ENCODE measurements around the gene STK17A. TPM values are rescaled to one million over a fixed set of nuclear protein-coding genes. Genes with fewer than 3 reads are reported as not detected.
"Not testable (repeated sequence)": the region's sequence is repeated elsewhere in the genome, so short reads cannot be mapped to it uniquely, and the experiment has no call there.

Gene STK17A
- total RNA-seq, 2 experiments from 2014 or later: 106 TPM

- Mint-ChIP-seq H3K4me1 (peaks cover 74% of the 10 kb centered on the region), H3K36me3 (peaks cover 25% of the 10 kb centered on the region), H3K27me3 (no peaks in the 10 kb centered on the region), H3K9me3 (no peaks in the 10 kb centered on the region), H3K27ac (peak overlapping the region; percentile 60), H3K4me3 (peak overlapping the region; percentile 72)
- ATAC-seq (ENCODE audit: low read depth) (no peak), DNase-seq (no peak)
- POLR2A ChIA-PET: interaction anchor here (0.6 to 1.0 kb wide), 2 partner anchors 18 to 56 kb away, joined by 3 to 6 read pairs; no protein-coding TSS in a partner anchor
Observed at GRCh38 chr7:43592326-43592725, 9.4 kb downstream of the STK17A start.

GRCh38 chr7:43593010-43593409 lies 10.1 kb downstream of the STK17A start:
- H3K4me1 Mint-ChIP-seq: peaks cover 71% of the 10 kb centered on the region
- H3K27me3 Mint-ChIP-seq: no peaks in the 10 kb centered on the region
- peaks cover 25% of the 10 kb centered on the region for H3K36me3 Mint-ChIP-seq
- peak overlapping the region; percentile 74 for H3K27ac Mint-ChIP-seq
- POLR2A ChIA-PET: interaction anchor here (1.0 kb wide), 1 partner anchor 56 kb away, joined by 6 read pairs; no protein-coding TSS in a partner anchor
- peak overlapping the region; percentile 59 for H3K4me3 Mint-ChIP-seq
- no peak for DNase-seq
- H3K9me3 Mint-ChIP-seq: no peaks in the 10 kb centered on the region
- no peak for ATAC-seq (ENCODE audit: low read depth)

GRCh38 chr7:43594020-43594419 lies 11.1 kb downstream of the STK17A start:
- Mint-ChIP-seq H3K36me3 (peaks cover 23% of the 10 kb centered on the region), H3K4me3 (peak overlapping the region; percentile 72), H3K4me1 (peaks cover 65% of the 10 kb centered on the region), H3K9me3 (no peaks in the 10 kb centered on the region), H3K27me3 (no peaks in the 10 kb centered on the region), H3K27ac (peak overlapping the region; percentile 80)
- peak; percentile 26 for ATAC-seq (ENCODE audit: low read depth)
- DNase-seq: no peak
- POLR2A ChIA-PET: interaction anchor here (0.6 to 1.7 kb wide), 4 partner anchors 11 to 1292 kb away, joined by 3 to 8 read pairs (median 4); partner anchors contain the start of gene STK17A

GRCh38 chr7:43596426-43596825 lies 13.5 kb downstream of the STK17A start:
- DNase-seq; H3K4me3 Mint-ChIP-seq; ATAC-seq (ENCODE audit: low read depth); POLR2A ChIA-PET; H3K27ac Mint-ChIP-seq; H3K27me3 Mint-ChIP-seq; H3K9me3 Mint-ChIP-seq: not testable (repeated sequence)
- peaks cover 56% of the 10 kb centered on the region for H3K4me1 Mint-ChIP-seq
- peaks cover 23% of the 10 kb centered on the region for H3K36me3 Mint-ChIP-seq

GRCh38 chr7:43600056-43600455 lies 17.1 kb downstream of the STK17A start:
- ATAC-seq (ENCODE audit: low read depth): no peak
- POLR2A ChIA-PET: no interaction called here
- DNase-seq: no peak
- peaks cover 5% of the 10 kb centered on the region for H3K9me3 Mint-ChIP-seq
- H3K27me3 Mint-ChIP-seq: no peaks in the 10 kb centered on the region
- peaks cover 34% of the 10 kb centered on the region for H3K4me1 Mint-ChIP-seq
- H3K27ac Mint-ChIP-seq: no peak overlapping the region
- peaks cover 30% of the 10 kb centered on the region for H3K36me3 Mint-ChIP-seq
- no peak overlapping the region for H3K4me3 Mint-ChIP-seq

- no peak for ATAC-seq (ENCODE audit: low read depth)
Observed at GRCh38 chr7:43602256-43602655, 19.3 kb downstream of the STK17A start.

GRCh38 chr7:43604251-43604650 lies 21.3 kb downstream of the STK17A start:
- no peak overlapping the region for H3K27ac Mint-ChIP-seq
- POLR2A ChIA-PET: interaction anchor here (1.5 kb wide), 1 partner anchor 14 kb away, joined by 3 read pairs; no protein-coding TSS in a partner anchor

More at GRCh38 chr7:43602256-43602655, 19.3 kb downstream of the STK17A start:
- H3K4me1 Mint-ChIP-seq: peaks cover 31% of the 10 kb centered on the region
- POLR2A ChIA-PET: no interaction called here
- H3K9me3 Mint-ChIP-seq: peaks cover 5% of the 10 kb centered on the region
- no peak for DNase-seq
- no peaks in the 10 kb centered on the region for H3K27me3 Mint-ChIP-seq
- peaks cover 31% of the 10 kb centered on the region for H3K36me3 Mint-ChIP-seq
- no peak overlapping the region for H3K27ac Mint-ChIP-seq
- H3K4me3 Mint-ChIP-seq: no peak overlapping the region

GRCh38 chr7:43609097-43609496 lies 26.2 kb downstream of the STK17A start:
- Mint-ChIP-seq H3K9me3 (peaks cover 5% of the 10 kb centered on the region), H3K27ac (peak overlapping the region; percentile 24)

More at GRCh38 chr7:43604251-43604650, 21.3 kb downstream of the STK17A start:
- H3K27me3 Mint-ChIP-seq: no peaks in the 10 kb centered on the region
- ATAC-seq (ENCODE audit: low read depth): no peak
- peaks cover 36% of the 10 kb centered on the region for H3K4me1 Mint-ChIP-seq
- DNase-seq: no peak
- H3K4me3 Mint-ChIP-seq: no peak overlapping the region
- peaks cover 35% of the 10 kb centered on the region for H3K36me3 Mint-ChIP-seq
- peaks cover 5% of the 10 kb centered on the region for H3K9me3 Mint-ChIP-seq

GRCh38 chr7:43612128-43612527 lies 29.2 kb downstream of the STK17A start:
- Mint-ChIP-seq H3K27me3 (no peaks in the 10 kb centered on the region), H3K9me3 (no peaks in the 10 kb centered on the region), H3K36me3 (peaks cover 58% of the 10 kb centered on the region), H3K27ac (peak overlapping the region; percentile 52), H3K4me3 (no peak overlapping the region), H3K4me1 (peaks cover 55% of the 10 kb centered on the region)
- POLR2A ChIA-PET: interaction anchor here (1.6 to 2.2 kb wide), 2 partner anchors 10 to 29 kb away, joined by 5 to 6 read pairs; partner anchors contain the start of gene STK17A
- no peak for DNase-seq
- ATAC-seq (ENCODE audit: low read depth): no peak

More at GRCh38 chr7:43609097-43609496, 26.2 kb downstream of the STK17A start:
- H3K36me3 Mint-ChIP-seq: peaks cover 58% of the 10 kb centered on the region
- peaks cover 57% of the 10 kb centered on the region for H3K4me1 Mint-ChIP-seq
- no peak overlapping the region for H3K4me3 Mint-ChIP-seq
- POLR2A ChIA-PET: interaction anchor here (0.7 kb wide), 1 partner anchor 14 kb away, joined by 3 read pairs; no protein-coding TSS in a partner anchor
- ATAC-seq (ENCODE audit: low read depth): no peak
- no peak for DNase-seq
- H3K27me3 Mint-ChIP-seq: no peaks in the 10 kb centered on the region

- peak; percentile 51 for ATAC-seq (ENCODE audit: low read depth)
- no peaks in the 10 kb centered on the region for H3K27me3 Mint-ChIP-seq
- POLR2A ChIA-PET: interaction anchor here (0.7 to 2.3 kb wide), 5 partner anchors 9 to 38 kb away, joined by 4 to 6 read pairs (median 5); partner anchors contain the start of gene STK17A
- H3K9me3 Mint-ChIP-seq: no peaks in the 10 kb centered on the region
- peak overlapping the region; percentile 46 for H3K4me3 Mint-ChIP-seq
- H3K4me1 Mint-ChIP-seq: peaks cover 55% of the 10 kb centered on the region
- no peak for DNase-seq
- H3K27ac Mint-ChIP-seq: peak overlapping the region; percentile 77
- peaks cover 58% of the 10 kb centered on the region for H3K36me3 Mint-ChIP-seq
Observed at GRCh38 chr7:43612599-43613589, 30.0 kb downstream of the STK17A start.

GRCh38 chr7:43615558-43616145 lies 32.7 kb downstream of the STK17A start:
- peaks cover 42% of the 10 kb centered on the region for H3K4me1 Mint-ChIP-seq
- peaks cover 39% of the 10 kb centered on the region for H3K36me3 Mint-ChIP-seq
- no peaks in the 10 kb centered on the region for H3K27me3 Mint-ChIP-seq
- no peak for ATAC-seq (ENCODE audit: low read depth)
- POLR2A ChIA-PET: no interaction called here
- H3K27ac Mint-ChIP-seq: peak overlapping the region; percentile 74
- H3K4me3 Mint-ChIP-seq: peak overlapping the region; percentile 9
- no peak for DNase-seq
- no peaks in the 10 kb centered on the region for H3K9me3 Mint-ChIP-seq

GRCh38 chr7:43616977-43617376 lies 34.1 kb downstream of the STK17A start:
- ATAC-seq (ENCODE audit: low read depth) (no peak), DNase-seq (no peak)
- no peak overlapping the region for H3K27ac Mint-ChIP-seq
- no peak overlapping the region for H3K4me3 Mint-ChIP-seq
- peaks cover 41% of the 10 kb centered on the region for H3K36me3 Mint-ChIP-seq
- no peaks in the 10 kb centered on the region for H3K27me3 Mint-ChIP-seq
- POLR2A ChIA-PET: no interaction called here
- no peaks in the 10 kb centered on the region for H3K9me3 Mint-ChIP-seq
- peaks cover 44% of the 10 kb centered on the region for H3K4me1 Mint-ChIP-seq

- Mint-ChIP-seq H3K27me3 (no peaks in the 10 kb centered on the region), H3K36me3 (peaks cover 42% of the 10 kb centered on the region), H3K27ac (no peak overlapping the region), H3K4me3 (no peak overlapping the region), H3K9me3 (no peaks in the 10 kb centered on the region), H3K4me1 (peaks cover 44% of the 10 kb centered on the region)
- DNase-seq (no peak), ATAC-seq (ENCODE audit: low read depth) (no peak)
- POLR2A ChIA-PET: interaction anchor here (1.3 kb wide), 1 partner anchor 35 kb away, joined by 4 read pairs; the partner anchor contains the start of gene STK17A
Observed at GRCh38 chr7:43618073-43618472, 35.2 kb downstream of the STK17A start.
